ENCODE results near the gene C11orf24. TPM values are rescaled to one million over a fixed set of nuclear protein-coding genes. Genes with fewer than 3 reads are reported as not detected.

C11orf24 gene
- total and polyA plus RNA-seq, 2 of the 8 experiments (the other 6 are each of a cell fraction or from before 2014, with no cell fraction given) = 45.4 to 51.7 TPM

DNA sequence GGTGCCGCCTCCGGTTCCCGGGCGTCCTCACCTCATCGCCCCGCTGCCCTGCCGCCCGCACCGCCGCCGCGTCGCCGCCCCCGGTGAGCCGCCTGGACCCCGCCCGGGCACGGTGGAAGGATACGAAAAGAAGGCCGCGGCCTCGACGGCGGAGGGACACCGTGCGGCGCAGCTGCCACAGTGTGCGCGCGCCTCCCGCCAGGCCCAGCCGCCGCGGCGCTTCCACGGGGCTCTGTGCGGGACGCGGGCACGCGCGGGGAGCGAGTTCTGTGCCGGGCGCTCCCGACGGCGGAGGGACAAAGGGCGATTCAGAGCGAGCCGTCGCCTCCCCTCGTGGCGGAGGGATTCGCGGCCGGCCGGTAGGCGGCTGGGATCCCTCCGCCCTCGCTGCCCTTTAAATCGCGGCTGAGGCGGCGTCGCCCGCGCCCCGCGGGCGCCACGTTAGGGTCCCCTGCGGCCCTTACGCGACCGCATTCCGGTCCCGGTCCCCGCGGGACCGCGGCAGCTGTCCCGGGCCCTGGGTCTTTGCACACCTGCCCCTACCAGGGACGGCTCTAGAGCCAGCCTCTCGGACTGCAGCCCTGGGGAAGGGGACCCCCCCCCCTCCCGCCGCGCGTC is 58.1 kb downstream of the C11orf24 start:
- no peak for FAIRE-seq
- H3K4me2 ChIP-seq (ENCODE audit: insufficient read depth in 1 of 2, low read depth in 2 of 2, low read length in 2 of 2) = peak overlapping the region; percentile 79 to 93
- H2BK20ac ChIP-seq (ENCODE audit: low read length) = no peak overlapping the region
- peaks cover 0 to 2% (median 0%) of the 10 kb centered on the region in 4 experiments; a peak in 2 of 7 replicates for H3K27me3 ChIP-seq (replicated peaks in 1 of 4; ENCODE audit: control insufficient read depth in 3 of 4, extremely low read depth in 1 of 4, insufficient read depth in 3 of 4, low read length in 3 of 4)
- H2BK120ac ChIP-seq (replicated peaks; ENCODE audit: low read depth, low read length) = no peak overlapping the region
- 1% methylated on average over 47 of the region's 90 CpGs; no CpG with 5 or more reads in 1 of the 2 experiments for WGBS, 2 experiments (ENCODE audit: extremely low coverage in 1 of 2, insufficient coverage in 1 of 2, insufficient read length in 1 of 2, insufficient replicate concordance in 2 of 2, low coverage in 1 of 2, low lambda C conversion rate in 2 of 2, missing lambda C conversion rate in 1 of 2)
- H3K14ac ChIP-seq (ENCODE audit: insufficient read length) = no peak overlapping the region
- H4K8ac ChIP-seq (ENCODE audit: extremely low read depth, insufficient read depth, low read length) = peak overlapping the region; percentile 99
- H4K91ac ChIP-seq (replicated peaks; ENCODE audit: insufficient read length, low read length) = peak overlapping the region; percentile 98
- H3K23ac ChIP-seq (ENCODE audit: insufficient read length) = no peak overlapping the region
- no peak overlapping the region for H2BK15ac ChIP-seq (ENCODE audit: low read length)
- peaks cover 7 to 10% of the 10 kb centered on the region in 2 experiments for H4K20me1 ChIP-seq (replicated peaks in 1 of 2; ENCODE audit: control insufficient read depth in 1 of 2, insufficient read depth in 2 of 2, low read length in 2 of 2)
- POLR2A ChIA-PET (ENCODE audit: partially characterized antibody) = interaction anchor here (0.9 to 5.5 kb wide), 9 partner anchors 8 to 246 kb away, joined by 3 to 39 read pairs (median 4); partner anchors contain the start of gene C11orf24
- no peak overlapping the region; the same call in 1 of the 2 replicates for H2AFZ ChIP-seq (ENCODE audit: low read length)
- H3K23me2 ChIP-seq (ENCODE audit: low read depth, low read length) = peaks cover 10% of the 10 kb centered on the region; the same call in 1 of the 2 replicates
- H2BK12ac ChIP-seq (ENCODE audit: low read depth, low read length) = no peak overlapping the region
- peak; percentile 70 to 93 for DNase-seq (ENCODE audit: low read depth in 1 of 2, low spot score in 2 of 2)
- peak overlapping the region; percentile 85; the same call in 1 of the 2 replicates for H2BK5ac ChIP-seq (ENCODE audit: low read depth, low read length)
- peak overlapping the region; percentile 98 for H3K4ac ChIP-seq (replicated peaks; ENCODE audit: insufficient read length, low read depth, low read length)
- H3K4me3 ChIP-seq (ENCODE audit: extremely low read depth in 1 of 4, insufficient read depth in 2 of 4, low read depth in 3 of 4, low read length in 4 of 4) = peak overlapping the region; percentile 57 to 99 (median 74)
- peaks cover 21 to 37% of the 10 kb centered on the region in 2 experiments for H3K79me2 ChIP-seq (ENCODE audit: control insufficient read depth in 1 of 2, insufficient read depth in 2 of 2, low read length in 2 of 2)
- peaks cover 4 to 20% (median 10%) of the 10 kb centered on the region in 4 experiments for H3K4me1 ChIP-seq (replicated peaks in 1 of 4; ENCODE audit: control insufficient read depth in 3 of 4, insufficient read depth in 4 of 4, low read length in 3 of 4)
- H3K9me3 ChIP-seq (ENCODE audit: insufficient read depth in 2 of 2, low read depth in 1 of 2, low read length in 1 of 2) = no peaks in the 10 kb centered on the region
- H3K27ac ChIP-seq (ENCODE audit: low read depth, low read length) = peak overlapping the region; percentile 100
- peak overlapping the region; percentile 96 for H4K5ac ChIP-seq (ENCODE audit: insufficient read length, low read depth, low read length)
- no peaks in the 10 kb centered on the region for H3K36me3 ChIP-seq (ENCODE audit: control insufficient read depth in 2 of 4, insufficient read depth in 4 of 4, low read length in 3 of 4)
- H2AK5ac ChIP-seq (ENCODE audit: low read depth, low read length) = no peak overlapping the region
- peak overlapping the region; percentile 92 for H3K56ac ChIP-seq (replicated peaks; ENCODE audit: insufficient read length, low read depth, low read length)
- peaks cover 3% of the 10 kb centered on the region; the same call in 1 of the 2 replicates for H3K79me1 ChIP-seq (ENCODE audit: low read depth, low read length)
- peak overlapping the region; percentile 93 for H3K18ac ChIP-seq (ENCODE audit: extremely low read depth, low read length)
- peak overlapping the region; percentile 79 to 99 (median 98) for H3K9ac ChIP-seq (replicated peaks in 1 of 4; ENCODE audit: extremely low read depth in 1 of 4, low read depth in 3 of 4, low read length in 3 of 4)
- CTCF ChIA-PET (ENCODE audit: partially characterized antibody) = no interaction called here
- TF ChIP-seq SRF (IDR thresholded peaks at IDR 0.05; ENCODE audit: low read depth, low read length) (no peak), BCL11A (IDR thresholded peaks at IDR 0.05; ENCODE audit: low read depth in 2 of 2, low read length in 2 of 2) (no peak), RNF2 (IDR thresholded peaks at IDR 0.05; ENCODE audit: borderline replicate concordance, low read depth, low read length, missing control alignments, poor library complexity, severe bottlenecking) (no peak), KDM4A (IDR thresholded peaks at IDR 0.05; ENCODE audit: low read depth, low read length, severe bottlenecking) (peak; percentile 62), TCF12 (IDR thresholded peaks at IDR 0.05; ENCODE audit: low read depth, low read length) (no peak), SAP30 (IDR thresholded peaks at IDR 0.05; ENCODE audit: insufficient read depth, insufficient replicate concordance, low read length) (no peak), EGR1 (IDR thresholded peaks at IDR 0.05; ENCODE audit: borderline replicate concordance, low read depth, low read length) (no peak), EZH2 (IDR thresholded peaks at IDR 0.05; ENCODE audit: low read depth, low read length, severe bottlenecking) (no peak), TAF7 (optimal IDR thresholded peaks at IDR 0.05; ENCODE audit: borderline replicate concordance, low read depth, low read length) (peak; percentile 78), SP1 (IDR thresholded peaks at IDR 0.05; ENCODE audit: low read depth, low read length) (no peak), RBBP5 (IDR thresholded peaks at IDR 0.05; ENCODE audit: borderline replicate concordance, low read depth, low read length) (0 out of 2 replicates have a peak, but pooled peaks have one; percentile 75)
